Stimulated activated CD8-positive, alpha-beta memory T cell treated with anti-CD3 and anti-CD28 coated beads, Interleukin-12 subunit alpha, Interleukin-12 subunit beta, amount 100 ng/mL, for 4 hours (primary cell): ENCODE results near the gene MID1IP1.

ENCODE experiments used
- DNase-seq: peaks from one replicate; pipeline ENCODE4 v3.0.0-alpha.2; 2020; ENCODE audit warnings: low read depth

The MID1IP1 gene

DNA sequence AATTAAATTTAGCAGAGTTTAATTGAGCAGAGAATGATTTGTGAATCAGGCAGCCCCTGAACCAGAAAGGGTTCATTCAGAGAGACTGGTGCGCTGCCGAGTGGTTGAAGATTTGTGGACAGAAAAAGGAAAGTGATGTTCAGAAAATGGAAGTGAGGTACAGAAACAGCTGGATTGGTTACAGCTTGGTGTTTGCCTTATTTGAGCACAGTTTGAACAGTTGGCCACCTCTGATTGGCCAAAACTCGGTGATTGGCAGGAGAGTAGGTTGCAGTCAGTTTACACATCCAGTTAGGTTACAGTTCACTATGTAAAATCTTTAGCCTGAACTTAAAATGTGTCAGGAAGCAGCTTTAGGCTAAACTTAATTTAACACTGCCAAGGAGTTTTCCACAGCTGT lies 14.9 kb downstream of the MID1IP1 start:
- no peak for DNase-seq

- no peak for DNase-seq
These were observed 15.9 kb downstream of the MID1IP1 start for GRCh38 chrX:38817004-38817703.

DNA sequence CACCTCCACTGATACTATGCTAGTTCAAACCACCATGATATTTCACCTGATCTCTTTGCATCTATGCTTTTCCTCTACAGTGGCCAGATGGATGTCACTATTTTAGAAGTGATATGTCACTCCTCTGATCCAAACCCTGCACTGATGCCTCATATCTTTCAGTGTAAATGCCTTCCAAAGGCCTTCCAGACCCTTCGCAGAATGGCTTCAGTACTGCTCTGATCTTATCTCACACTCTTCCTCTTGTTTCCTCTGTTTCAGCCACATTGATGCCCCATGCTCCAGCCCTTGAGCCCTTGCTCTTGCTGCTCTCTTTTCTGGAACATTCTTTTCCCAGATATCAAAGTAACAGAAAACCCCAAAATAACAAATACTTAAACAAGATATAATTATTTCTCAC lies 17.9 kb downstream of the MID1IP1 start:
- DNase-seq = no peak

DNA sequence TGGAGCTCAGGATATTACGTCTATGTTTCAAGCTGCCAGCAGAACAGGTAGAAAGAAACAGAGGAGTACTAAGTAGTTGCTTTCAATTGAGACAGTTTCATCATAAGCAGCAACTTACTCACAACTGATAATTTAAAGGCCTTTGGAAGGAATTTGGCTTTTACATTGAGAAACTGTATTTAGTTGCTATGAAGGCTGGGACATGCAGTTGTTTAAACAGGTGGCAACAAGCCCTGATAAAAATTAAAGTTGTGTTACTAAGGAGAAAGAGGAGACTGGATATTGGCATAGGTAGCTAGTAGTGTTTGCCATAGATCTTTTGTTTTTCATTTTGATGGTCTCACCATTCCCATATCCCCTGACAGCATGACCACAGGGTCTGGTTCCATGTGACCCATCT lies 18.4 kb downstream of the MID1IP1 start:
- no peak for DNase-seq

- no peak for DNase-seq
These were observed 19.5 kb downstream of the MID1IP1 start for GRCh38 chrX:38820751-38821150.

GRCh38 chrX:38824176-38824575 lies 22.9 kb downstream of the MID1IP1 start:
- DNase-seq = no peak

- no peak for DNase-seq
These were observed 30.7 kb downstream of the MID1IP1 start for GRCh38 chrX:38831949-38832348.

DNA sequence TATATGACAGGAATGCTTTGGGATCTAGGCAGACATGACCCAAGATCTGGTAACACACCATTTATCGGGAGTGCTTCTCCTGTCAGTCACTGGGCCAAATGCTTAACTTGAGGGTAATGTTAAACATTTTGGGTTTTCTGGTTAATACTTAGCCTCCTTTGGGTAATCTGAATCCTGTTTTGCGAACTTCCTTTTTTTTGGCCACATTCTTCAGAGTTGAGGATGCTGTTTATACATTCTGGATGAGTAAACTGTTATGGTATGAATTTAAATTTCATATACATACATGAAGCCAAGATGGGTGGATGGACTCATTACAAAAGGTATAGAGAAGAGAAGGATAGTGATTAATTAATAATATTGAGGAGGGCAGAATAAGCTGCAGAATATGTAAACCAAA lies 36.1 kb downstream of the MID1IP1 start:
- DNase-seq = no peak

DNA sequence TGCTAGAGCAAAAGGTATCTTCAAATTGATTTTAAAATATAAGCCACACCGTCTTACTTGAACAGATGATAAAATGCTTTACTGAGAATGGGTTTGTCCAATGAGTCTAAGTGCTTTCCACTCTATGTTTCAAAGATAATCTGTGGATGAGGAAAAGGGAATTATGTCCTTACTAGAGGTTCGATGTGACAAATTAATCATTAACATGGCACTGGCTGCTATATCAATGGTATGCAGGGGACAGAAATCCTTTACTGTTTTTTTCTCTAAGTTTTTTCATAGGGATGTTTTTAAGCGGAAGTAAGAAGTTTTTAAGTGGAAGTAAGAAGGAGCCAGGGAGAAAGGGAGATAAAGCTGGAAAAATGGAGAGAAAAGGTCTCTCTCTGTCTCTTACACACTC lies 38.0 kb downstream of the MID1IP1 start:
- no peak for DNase-seq

- DNase-seq = no peak
These were observed 38.7 kb downstream of the MID1IP1 start for GRCh38 chrX:38839944-38840343.

- no peak for DNase-seq
These were observed 40.5 kb downstream of the MID1IP1 start for GRCh38 chrX:38841750-38842149.

GRCh38 chrX:38845426-38845825 lies 44.2 kb downstream of the MID1IP1 start:
- DNase-seq = no peak

- DNase-seq = no peak
These were observed 46.1 kb downstream of the MID1IP1 start for GRCh38 chrX:38847206-38847902.

DNA sequence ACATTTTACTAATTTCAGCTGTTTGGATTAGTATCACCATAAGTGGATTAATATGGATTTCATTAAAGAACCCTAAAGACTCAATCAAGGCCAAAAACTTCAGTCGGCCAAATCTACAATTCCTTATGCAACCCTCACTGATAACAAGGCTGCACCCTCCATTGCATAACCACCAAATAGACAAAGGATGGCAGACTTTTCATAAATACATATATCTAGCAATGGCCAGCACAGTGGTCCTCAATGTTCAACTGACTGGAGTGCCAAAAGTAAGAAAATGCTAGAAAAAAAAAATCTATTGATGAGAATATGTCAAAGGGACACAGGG lies 46.6 kb downstream of the MID1IP1 start:
- DNase-seq = no peak

DNA sequence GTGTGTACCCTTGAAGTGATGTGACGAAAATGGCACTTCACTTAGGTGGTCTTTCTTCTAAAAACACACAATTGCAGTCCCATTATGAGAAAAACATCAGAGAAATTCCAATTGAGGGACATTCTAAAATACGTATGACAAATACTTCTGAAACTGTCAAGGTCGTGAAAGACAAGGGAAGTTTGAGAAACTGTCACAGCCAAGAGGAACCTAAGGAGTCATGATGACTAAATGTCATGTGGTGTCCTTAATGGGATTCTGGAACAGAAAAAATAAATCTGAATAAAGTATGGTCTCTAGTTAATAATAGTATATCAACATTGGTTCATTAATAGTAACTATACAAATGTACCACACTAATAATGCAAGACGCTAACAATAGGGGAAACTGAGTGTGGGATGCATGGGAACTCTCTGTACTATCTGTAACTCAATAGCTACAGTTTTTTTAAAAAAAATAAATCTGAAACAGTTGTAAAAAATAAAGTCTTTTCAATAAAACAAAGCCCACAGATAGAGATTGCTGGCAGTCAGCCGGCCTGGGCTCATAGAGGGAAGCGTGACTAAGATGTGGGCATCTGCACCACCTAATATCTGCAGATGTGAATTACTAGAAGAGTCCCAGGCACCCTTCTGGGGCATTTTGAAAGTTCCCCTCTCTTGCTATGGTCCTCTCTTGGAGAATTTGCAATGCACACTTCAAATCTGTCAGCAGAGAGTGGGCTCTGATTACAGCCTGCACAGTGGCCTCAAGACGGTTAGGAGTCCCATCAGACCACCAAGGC lies 47.6 kb downstream of the MID1IP1 start:
- DNase-seq = no peak

GRCh38 chrX:38850807-38851544 lies 49.7 kb downstream of the MID1IP1 start:
- no peak for DNase-seq

- no peak for DNase-seq
These were observed 53.0 kb downstream of the MID1IP1 start for GRCh38 chrX:38854305-38854704.
